ENCODE measurements around the gene SMYD3.
A peak's percentile ranks its signal among the peaks of the same experiment; 100 is the strongest.

DNA sequence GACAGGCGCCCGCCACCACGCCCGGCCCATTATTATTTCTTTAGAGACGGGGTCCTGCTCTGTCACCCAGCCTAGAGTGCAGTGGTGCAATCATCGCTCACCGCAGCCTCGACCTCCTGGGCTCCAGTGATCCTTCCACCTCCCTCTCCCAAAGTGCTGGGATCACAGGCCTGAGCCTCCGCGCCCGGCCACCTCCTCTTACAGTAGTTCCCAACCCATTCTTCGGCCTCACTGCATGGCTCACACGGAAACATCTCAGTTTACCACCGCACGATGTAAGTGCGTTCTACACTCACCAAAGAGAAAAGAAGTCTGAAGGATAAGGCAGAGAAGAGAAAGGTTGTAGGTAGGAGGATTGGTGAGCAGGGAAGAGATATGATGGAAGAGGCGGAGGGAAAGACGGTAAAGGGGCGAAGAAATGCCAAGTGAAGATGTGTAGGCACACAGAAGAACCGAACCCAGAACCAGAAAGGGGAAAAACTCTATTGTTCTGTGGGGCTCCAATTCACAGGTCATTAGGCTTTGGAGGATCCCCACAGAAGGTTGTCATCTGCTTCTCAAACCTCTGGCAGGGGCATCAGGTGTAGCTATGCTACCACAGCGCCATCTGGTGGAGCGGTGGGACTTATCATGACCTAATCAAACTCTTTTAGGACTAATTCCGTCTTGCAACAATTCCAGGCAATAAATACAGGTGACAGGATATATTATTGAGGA, 504.2 kb downstream of the SMYD3 start:
- TF ChIP-seq, protein P1, sequence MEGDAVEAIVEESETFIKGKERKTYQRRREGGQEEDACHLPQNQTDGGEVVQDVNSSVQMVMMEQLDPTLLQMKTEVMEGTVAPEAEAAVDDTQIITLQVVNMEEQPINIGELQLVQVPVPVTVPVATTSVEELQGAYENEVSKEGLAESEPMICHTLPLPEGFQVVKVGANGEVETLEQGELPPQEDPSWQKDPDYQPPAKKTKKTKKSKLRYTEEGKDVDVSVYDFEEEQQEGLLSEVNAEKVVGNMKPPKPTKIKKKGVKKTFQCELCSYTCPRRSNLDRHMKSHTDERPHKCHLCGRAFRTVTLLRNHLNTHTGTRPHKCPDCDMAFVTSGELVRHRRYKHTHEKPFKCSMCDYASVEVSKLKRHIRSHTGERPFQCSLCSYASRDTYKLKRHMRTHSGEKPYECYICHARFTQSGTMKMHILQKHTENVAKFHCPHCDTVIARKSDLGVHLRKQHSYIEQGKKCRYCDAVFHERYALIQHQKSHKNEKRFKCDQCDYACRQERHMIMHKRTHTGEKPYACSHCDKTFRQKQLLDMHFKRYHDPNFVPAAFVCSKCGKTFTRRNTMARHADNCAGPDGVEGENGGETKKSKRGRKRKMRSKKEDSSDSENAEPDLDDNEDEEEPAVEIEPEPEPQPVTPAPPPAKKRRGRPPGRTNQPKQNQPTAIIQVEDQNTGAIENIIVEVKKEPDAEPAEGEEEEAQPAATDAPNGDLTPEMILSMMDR (IDR thresholded peaks at IDR 0.05; ENCODE audit: insufficient read depth, low read depth, low read length), result peak; percentile 95
- TF ChIP-seq EZH2 (IDR thresholded peaks at IDR 0.05; ENCODE audit: insufficient read depth, low read length), result no peak

All from astrocyte (in vitro differentiated cells and primary cell).